HepG2 (cell line): ENCODE measurements around the gene GPR107. TPM values are rescaled to one million over a fixed set of nuclear protein-coding genes. Genes with fewer than 3 reads are reported as not detected.

Experiments
- ATAC-seq: fragments of 200-7000 bp; cut with Tn5 transposase; 3 replicates; pipeline ENCODE4 v1.9.1; 2020; ENCODE audit warnings: mild to moderate bottlenecking, moderate library complexity
- BruUV-seq: library from RNA; stranded (reverse); fragments of 400-500 nt; replicated peaks from 2 replicates; lab custom pipeline; 2021; lab: Mats Ljungman, UMichigan
- CTCF ChIA-PET: fragments of 300-600 bp; formaldehyde crosslinking; extraction: SDS; loops from one replicate; lab custom pipeline; 2021; ENCODE audit warnings: low total read pairs, inconsistent platforms, low intra/inter-chr PET ratio; lab: Yijun Ruan, JAX
- POLR2A ChIA-PET: fragments of 350-600 bp; sonication (Branson Sonifier 250); formaldehyde crosslinking; loops from one replicate; lab custom pipeline; 2020; ENCODE audit warnings: antibody characterized with exemption, inconsistent platforms; lab: Yijun Ruan, JAX
- DNase-seq: peaks from one replicate; pipeline ENCODE4 v3.0.0-alpha.2; 2015; ENCODE audit warnings: low spot score
- FAIRE-seq: peaks from 3 replicates; lab custom pipeline; 2011; peaks lifted over from hg19 to GRCh38; lab: Jason Lieb, UNC
- H2AFZ ChIP-seq: one replicate; pipeline ENCODE4 v1.6.1; 2011; ENCODE audit warnings: low read length, inconsistent platforms
- H3K27ac ChIP-seq: fragments of 300-600 bp; 3 replicates; pipeline ENCODE4 v1.8.0; 2011; ENCODE audit warnings: mixed run types, mild to moderate bottlenecking, mixed read lengths, low read length, inconsistent platforms; ENCODE audit not compliant: insufficient read depth; ENCODE audit errors: extremely low read length
- H3K27me3 ChIP-seq, 2 experiments: fragments of 200-600 bp in 1 of 2; 2 replicates in 1 of 2; 3 replicates in 1 of 2; pipeline versions ENCODE4 v1.6.0 to v1.8.0; 2011; ENCODE audit warnings: low read length in 2 of 2, mild to moderate bottlenecking in 2 of 2, moderate library complexity in 2 of 2, inconsistent platforms in 1 of 2; ENCODE audit not compliant: insufficient read depth in 2 of 2, control insufficient read depth in 1 of 2
- H3K36me3 ChIP-seq, 2 experiments: fragments of 200-600 bp in 1 of 2; replicated peaks in 1 of 2; 2 replicates in 1 of 2; 3 replicates in 1 of 2; pipeline versions ENCODE4 v1.5.1 to v1.8.0; 2011; ENCODE audit warnings: low read length in 2 of 2, inconsistent platforms in 1 of 2; ENCODE audit not compliant: insufficient read depth in 2 of 2, control insufficient read depth in 1 of 2
- H3K4me1 ChIP-seq: 2 replicates; pipeline ENCODE4 v1.5.1; 2012; ENCODE audit warnings: low read length, inconsistent platforms; ENCODE audit not compliant: insufficient read depth
- H3K4me2 ChIP-seq: 2 replicates; pipeline ENCODE4 v1.6.0; 2011; ENCODE audit warnings: low read depth, low read length, inconsistent platforms
- H3K4me3 ChIP-seq, 3 experiments: fragments of 200-600 bp in 1 of 3; sonication (generic), shearing (Covaris generic) in 1 of 3; replicated peaks in 1 of 3; 2 replicates each; pipeline ENCODE4 v1.5.1; 2011 to 2016; ENCODE audit warnings: low read length in 3 of 3, inconsistent platforms in 2 of 3, low read depth in 2 of 3, mild to moderate bottlenecking in 2 of 3, control low read depth in 1 of 3, mixed read lengths in 1 of 3; ENCODE audit not compliant: insufficient read depth in 1 of 3
- H3K79me2 ChIP-seq: one replicate; pipeline ENCODE4 v1.6.1; 2011; ENCODE audit warnings: low read length, inconsistent platforms; ENCODE audit not compliant: insufficient read depth
- H3K9ac ChIP-seq: 2 replicates; pipeline ENCODE4 v1.6.0; 2011; ENCODE audit warnings: mild to moderate bottlenecking, low read depth, low read length, inconsistent platforms; ENCODE audit not compliant: insufficient read depth
- H3K9me3 ChIP-seq: 2 replicates; pipeline ENCODE4 v1.5.1; 2012; ENCODE audit warnings: mild to moderate bottlenecking, low read length
- H4K20me1 ChIP-seq: 2 replicates; pipeline ENCODE4 v1.6.0; 2011; ENCODE audit warnings: inconsistent platforms, mild to moderate bottlenecking, low read length, moderate library complexity; ENCODE audit not compliant: insufficient read depth
- NBN ChIP-seq: fragments of 450-650 bp; conservative IDR thresholded peaks from 2 replicates; pipeline ENCODE4 v1.6.1; 2017
- NR1H2 ChIP-seq: sonication (generic); formaldehyde crosslinking; IDR thresholded peaks from 2 replicates; pipeline ENCODE4 v1.8.1; 2022; ENCODE audit warnings: low read depth, missing genetic modification reagents, borderline replicate concordance
- POGZ ChIP-seq: sonication (generic); formaldehyde crosslinking; IDR thresholded peaks from 2 replicates; pipeline ENCODE4 v1.4.0; 2020; ENCODE audit warnings: mild to moderate bottlenecking, missing genetic modification reagents
- ZNF530 ChIP-seq: sonication (generic); formaldehyde crosslinking; IDR thresholded peaks from 2 replicates; pipeline ENCODE4 v1.5.0; 2020; ENCODE audit warnings: low read depth, mild to moderate bottlenecking, missing genetic modification reagents
- ZNF83 ChIP-seq: sonication (generic); formaldehyde crosslinking; IDR thresholded peaks from 2 replicates; pipeline ENCODE4 v1.4.0; 2020; ENCODE audit warnings: missing genetic modification reagents, mild to moderate bottlenecking, borderline replicate concordance
- ZNF850 ChIP-seq: sonication (generic); formaldehyde crosslinking; conservative IDR thresholded peaks from 2 replicates; pipeline ENCODE4 v1.9.0; 2021; ENCODE audit warnings: mild to moderate bottlenecking, missing genetic modification reagents
- WGBS: methylation state at CpG from one replicate; pipeline ENCODE4 v1.1.6; 2017; ENCODE audit warnings: low lambda C conversion rate; 5-methylcytosine and 5-hydroxymethylcytosine counted together
- in situ Hi-C: cut with HindIII; loops from 2 replicates; pipeline ENCODE4 v1.10.0; 2017; ENCODE audit warnings: low pct_unique_long_range_greater_than_20kb; ENCODE audit not compliant: extremely low pct_ligation_motif_present
- intact Hi-C: fragments of 100-400 bp; cut with micrococcal nuclease; formaldehyde crosslinking; loops from one replicate; pipeline ENCODE4 v1.10.0; 2022; ENCODE audit not compliant: unreplicated experiment
- polyA plus RNA-seq, 8 experiments: library from polyadenylated mRNA; depleted of rRNA in 3 of 8; stranded (reverse) in 7 of 8; unstranded in 1 of 8; fragments of >200 nt; fragmentation: Illumina TruSeq in 4 of 8; extraction: Trizol in 4 of 8; gene quantifications; 2 replicates each; pipeline versions ENCODE4 v1.2.1 to v1.2.3, GENCODE V29; 2011 to 2016; ENCODE audit warnings: low read depth in 4 of 8, missing spikeins in 1 of 8, mixed read lengths in 1 of 8; ENCODE audit not compliant: insufficient read depth in 1 of 8
- total RNA-seq, 5 experiments: library from RNA; depleted of rRNA; stranded (reverse); fragments of >200 nt; fragmentation: Illumina TruSeq; extraction: Trizol; gene quantifications; 2 replicates each; pipeline ENCODE4 v1.2.3, GENCODE V29; 2016; ENCODE audit warnings: low read depth in 1 of 5
- TF ChIP-seq, protein P1 (sequence below): sonication (generic); formaldehyde crosslinking; IDR thresholded peaks from 2 replicates; pipeline ENCODE4 v1.5.0; 2020; ENCODE audit warnings: missing genetic modification reagents
- TF ChIP-seq, protein P2 (sequence below): sonication (generic); formaldehyde crosslinking; IDR thresholded peaks from 2 replicates; pipeline ENCODE4 v1.4.0; 2020; ENCODE audit warnings: mild to moderate bottlenecking, missing genetic modification reagents
- TF ChIP-seq, protein P3 (sequence below): sonication (generic); formaldehyde crosslinking; IDR thresholded peaks from 2 replicates; pipeline ENCODE4 v1.5.0; 2020; ENCODE audit warnings: mild to moderate bottlenecking, missing genetic modification reagents
- TF ChIP-seq, protein P4 (sequence below): IDR thresholded peaks from 2 replicates; pipeline ENCODE4 v1.6.1; 2016; ENCODE audit warnings: mild to moderate bottlenecking, missing biosample characterization, missing genetic modification reagents
- TF ChIP-seq, protein P5 (sequence below): sonication (generic); formaldehyde crosslinking; conservative IDR thresholded peaks from 2 replicates; pipeline ENCODE4 v1.4.0; 2020; ENCODE audit warnings: missing genetic modification reagents
- TF ChIP-seq, protein P6 (sequence below): sonication (generic); formaldehyde crosslinking; IDR thresholded peaks from 2 replicates; pipeline ENCODE4 v1.4.0; 2020; ENCODE audit warnings: missing genetic modification reagents, borderline replicate concordance
- TF ChIP-seq, protein P7 (sequence below): sonication (generic); formaldehyde crosslinking; conservative IDR thresholded peaks from 2 replicates; pipeline ENCODE4 v1.4.0; 2020; ENCODE audit warnings: missing genetic modification reagents

The GPR107 gene
- total and polyA plus RNA-seq, 2 of the 13 experiments (the other 11 are each of a cell fraction or from before 2014, with no cell fraction given), result 22.5 to 24.4 TPM

DNA sequence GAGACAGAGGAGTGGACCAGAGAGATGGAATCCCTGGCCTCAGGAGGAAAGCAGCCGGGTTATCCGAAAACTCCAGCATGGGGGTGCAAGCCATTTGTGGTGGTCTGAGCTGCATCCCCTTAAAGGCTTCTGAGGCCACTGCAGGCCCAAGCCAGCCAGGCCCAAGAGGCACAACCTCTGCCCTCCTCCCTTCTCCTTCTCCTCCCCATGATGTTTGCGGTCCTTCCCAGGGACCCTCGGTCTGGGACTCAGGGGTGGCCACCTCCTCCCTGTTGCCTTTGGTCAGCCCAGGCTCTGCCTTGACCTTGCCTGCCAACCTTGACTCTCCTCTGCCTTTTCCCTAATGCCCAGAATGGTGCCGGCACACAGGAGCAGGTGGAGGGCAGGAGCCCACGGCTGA, 123.1 kb downstream of the GPR107 start:
- Histone ChIP-seq H3K27ac (no peak overlapping the region), H3K9ac (no peak overlapping the region), H3K4me3 (no peak overlapping the region), H3K79me2 (no peaks in the 10 kb centered on the region), H3K27me3 (peaks cover under 1% of the 10 kb centered on the region in 2 experiments; a peak in 2 of 5 replicates), H4K20me1 (no peaks in the 10 kb centered on the region), H2AFZ (no peak overlapping the region), H3K36me3 (no peaks in the 10 kb centered on the region), H3K9me3 (no peaks in the 10 kb centered on the region), H3K4me2 (no peak overlapping the region), H3K4me1 (peaks cover 9% of the 10 kb centered on the region; the same call in 1 of the 2 replicates)
- ChIA-PET POLR2A (no interaction called here), CTCF (no interaction called here)
- in situ Hi-C loops, result no loop called here
- FAIRE-seq, result no peak
- ATAC-seq, result no peak
- BruUV-seq, result no TSS peak
- no peak for DNase-seq
- intact Hi-C loops, result loop anchor here (1.0 kb wide), 1 partner anchor 15 kb away; no protein-coding TSS in a partner anchor
- TF ChIP-seq, protein P1, sequence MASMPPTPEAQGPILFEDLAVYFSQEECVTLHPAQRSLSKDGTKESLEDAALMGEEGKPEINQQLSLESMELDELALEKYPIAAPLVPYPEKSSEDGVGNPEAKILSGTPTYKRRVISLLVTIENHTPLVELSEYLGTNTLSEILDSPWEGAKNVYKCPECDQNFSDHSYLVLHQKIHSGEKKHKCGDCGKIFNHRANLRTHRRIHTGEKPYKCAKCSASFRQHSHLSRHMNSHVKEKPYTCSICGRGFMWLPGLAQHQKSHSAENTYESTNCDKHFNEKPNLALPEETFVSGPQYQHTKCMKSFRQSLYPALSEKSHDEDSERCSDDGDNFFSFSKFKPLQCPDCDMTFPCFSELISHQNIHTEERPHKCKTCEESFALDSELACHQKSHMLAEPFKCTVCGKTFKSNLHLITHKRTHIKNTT (CRISPR knock-in tag), result no peak
- TF ChIP-seq, protein P2, sequence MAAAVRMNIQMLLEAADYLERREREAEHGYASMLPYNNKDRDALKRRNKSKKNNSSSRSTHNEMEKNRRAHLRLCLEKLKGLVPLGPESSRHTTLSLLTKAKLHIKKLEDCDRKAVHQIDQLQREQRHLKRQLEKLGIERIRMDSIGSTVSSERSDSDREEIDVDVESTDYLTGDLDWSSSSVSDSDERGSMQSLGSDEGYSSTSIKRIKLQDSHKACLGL (CRISPR knock-in tag), result no peak
- TF ChIP-seq ZNF83 (CRISPR knock-in tag) (no peak), POGZ (CRISPR knock-in tag) (no peak), ZNF850 (CRISPR knock-in tag) (no peak), ZNF530 (CRISPR knock-in tag) (no peak), NR1H2 (no peak), NBN (no peak)
- TF ChIP-seq, protein P3, sequence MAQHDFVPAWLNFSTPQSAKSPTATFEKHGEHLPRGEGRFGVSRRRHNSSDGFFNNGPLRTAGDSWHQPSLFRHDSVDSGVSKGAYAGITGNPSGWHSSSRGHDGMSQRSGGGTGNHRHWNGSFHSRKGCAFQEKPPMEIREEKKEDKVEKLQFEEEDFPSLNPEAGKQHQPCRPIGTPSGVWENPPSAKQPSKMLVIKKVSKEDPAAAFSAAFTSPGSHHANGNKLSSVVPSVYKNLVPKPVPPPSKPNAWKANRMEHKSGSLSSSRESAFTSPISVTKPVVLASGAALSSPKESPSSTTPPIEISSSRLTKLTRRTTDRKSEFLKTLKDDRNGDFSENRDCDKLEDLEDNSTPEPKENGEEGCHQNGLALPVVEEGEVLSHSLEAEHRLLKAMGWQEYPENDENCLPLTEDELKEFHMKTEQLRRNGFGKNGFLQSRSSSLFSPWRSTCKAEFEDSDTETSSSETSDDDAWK (CRISPR knock-in tag), result no peak
- TF ChIP-seq, protein P4, sequence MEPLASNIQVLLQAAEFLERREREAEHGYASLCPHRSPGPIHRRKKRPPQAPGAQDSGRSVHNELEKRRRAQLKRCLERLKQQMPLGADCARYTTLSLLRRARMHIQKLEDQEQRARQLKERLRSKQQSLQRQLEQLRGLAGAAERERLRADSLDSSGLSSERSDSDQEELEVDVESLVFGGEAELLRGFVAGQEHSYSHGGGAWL (CRISPR knock-in tag), result no peak
- TF ChIP-seq, protein P5, sequence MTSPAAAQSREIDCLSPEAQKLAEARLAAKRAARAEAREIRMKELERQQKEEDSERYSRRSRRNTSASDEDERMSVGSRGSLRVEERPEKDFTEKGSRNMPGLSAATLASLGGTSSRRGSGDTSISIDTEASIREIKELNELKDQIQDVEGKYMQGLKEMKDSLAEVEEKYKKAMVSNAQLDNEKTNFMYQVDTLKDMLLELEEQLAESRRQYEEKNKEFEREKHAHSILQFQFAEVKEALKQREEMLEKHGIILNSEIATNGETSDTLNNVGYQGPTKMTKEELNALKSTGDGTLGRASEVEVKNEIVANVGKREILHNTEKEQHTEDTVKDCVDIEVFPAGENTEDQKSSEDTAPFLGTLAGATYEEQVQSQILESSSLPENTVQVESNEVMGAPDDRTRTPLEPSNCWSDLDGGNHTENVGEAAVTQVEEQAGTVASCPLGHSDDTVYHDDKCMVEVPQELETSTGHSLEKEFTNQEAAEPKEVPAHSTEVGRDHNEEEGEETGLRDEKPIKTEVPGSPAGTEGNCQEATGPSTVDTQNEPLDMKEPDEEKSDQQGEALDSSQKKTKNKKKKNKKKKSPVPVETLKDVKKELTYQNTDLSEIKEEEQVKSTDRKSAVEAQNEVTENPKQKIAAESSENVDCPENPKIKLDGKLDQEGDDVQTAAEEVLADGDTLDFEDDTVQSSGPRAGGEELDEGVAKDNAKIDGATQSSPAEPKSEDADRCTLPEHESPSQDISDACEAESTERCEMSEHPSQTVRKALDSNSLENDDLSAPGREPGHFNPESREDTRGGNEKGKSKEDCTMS (CRISPR knock-in tag), result no peak
- TF ChIP-seq, protein P6, sequence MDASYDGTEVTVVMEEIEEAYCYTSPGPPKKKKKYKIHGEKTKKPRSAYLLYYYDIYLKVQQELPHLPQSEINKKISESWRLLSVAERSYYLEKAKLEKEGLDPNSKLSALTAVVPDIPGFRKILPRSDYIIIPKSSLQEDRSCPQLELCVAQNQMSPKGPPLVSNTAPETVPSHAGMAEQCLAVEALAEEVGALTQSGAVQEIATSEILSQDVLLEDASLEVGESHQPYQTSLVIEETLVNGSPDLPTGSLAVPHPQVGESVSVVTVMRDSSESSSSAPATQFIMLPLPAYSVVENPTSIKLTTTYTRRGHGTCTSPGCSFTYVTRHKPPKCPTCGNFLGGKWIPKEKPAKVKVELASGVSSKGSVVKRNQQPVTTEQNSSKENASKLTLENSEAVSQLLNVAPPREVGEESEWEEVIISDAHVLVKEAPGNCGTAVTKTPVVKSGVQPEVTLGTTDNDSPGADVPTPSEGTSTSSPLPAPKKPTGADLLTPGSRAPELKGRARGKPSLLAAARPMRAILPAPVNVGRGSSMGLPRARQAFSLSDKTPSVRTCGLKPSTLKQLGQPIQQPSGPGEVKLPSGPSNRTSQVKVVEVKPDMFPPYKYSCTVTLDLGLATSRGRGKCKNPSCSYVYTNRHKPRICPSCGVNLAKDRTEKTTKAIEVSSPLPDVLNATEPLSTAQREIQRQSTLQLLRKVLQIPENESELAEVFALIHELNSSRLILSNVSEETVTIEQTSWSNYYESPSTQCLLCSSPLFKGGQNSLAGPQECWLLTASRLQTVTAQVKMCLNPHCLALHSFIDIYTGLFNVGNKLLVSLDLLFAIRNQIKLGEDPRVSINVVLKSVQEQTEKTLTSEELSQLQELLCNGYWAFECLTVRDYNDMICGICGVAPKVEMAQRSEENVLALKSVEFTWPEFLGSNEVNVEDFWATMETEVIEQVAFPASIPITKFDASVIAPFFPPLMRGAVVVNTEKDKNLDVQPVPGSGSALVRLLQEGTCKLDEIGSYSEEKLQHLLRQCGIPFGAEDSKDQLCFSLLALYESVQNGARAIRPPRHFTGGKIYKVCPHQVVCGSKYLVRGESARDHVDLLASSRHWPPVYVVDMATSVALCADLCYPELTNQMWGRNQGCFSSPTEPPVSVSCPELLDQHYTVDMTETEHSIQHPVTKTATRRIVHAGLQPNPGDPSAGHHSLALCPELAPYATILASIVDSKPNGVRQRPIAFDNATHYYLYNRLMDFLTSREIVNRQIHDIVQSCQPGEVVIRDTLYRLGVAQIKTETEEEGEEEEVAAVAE (CRISPR knock-in tag), result no peak
- TF ChIP-seq, protein P7, sequence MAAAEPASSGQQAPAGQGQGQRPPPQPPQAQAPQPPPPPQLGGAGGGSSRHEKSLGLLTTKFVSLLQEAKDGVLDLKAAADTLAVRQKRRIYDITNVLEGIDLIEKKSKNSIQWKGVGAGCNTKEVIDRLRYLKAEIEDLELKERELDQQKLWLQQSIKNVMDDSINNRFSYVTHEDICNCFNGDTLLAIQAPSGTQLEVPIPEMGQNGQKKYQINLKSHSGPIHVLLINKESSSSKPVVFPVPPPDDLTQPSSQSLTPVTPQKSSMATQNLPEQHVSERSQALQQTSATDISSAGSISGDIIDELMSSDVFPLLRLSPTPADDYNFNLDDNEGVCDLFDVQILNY (CRISPR knock-in tag), result no peak
- WGBS, result 90% methylated on average over 5 of the region's 6 CpGs
